Astrocyte of the spinal cord (primary cell): ENCODE results near the gene SH3BGRL.

Experiments used
- DNase-seq: peaks from one replicate; pipeline ENCODE4 v3.0.0; 2011; ENCODE audit warnings: low read depth, low spot score
- H3K4me3 ChIP-seq: 2 replicates; pipeline ENCODE4 v1.5.1; 2011; ENCODE audit warnings: low read depth, mild to moderate bottlenecking, low read length, moderate library complexity
- CTCF ChIP-seq: IDR thresholded peaks from 2 replicates; pipeline ENCODE4 v1.5.1; 2012; ENCODE audit warnings: low read depth, mild to moderate bottlenecking, low read length, inconsistent platforms
- in situ Hi-C: cut with HindIII; loops from 2 replicates; pipeline ENCODE4 v1.10.0; 2017; ENCODE audit warnings: low sequenced_read_pairs

The SH3BGRL gene

GRCh38 chrX:81202456-81202819 lies 536 bp downstream of the SH3BGRL start:
- peak; percentile 45 for DNase-seq
- no peak for TF ChIP-seq CTCF
- H3K4me3 ChIP-seq, result peak overlapping the region; percentile 53
- in situ Hi-C loops, result no loop called here

- peak overlapping the region; percentile 53 for H3K4me3 ChIP-seq
- no peak for DNase-seq
- TF ChIP-seq CTCF, result no peak
- in situ Hi-C loops, result no loop called here
These were observed 1.0 kb downstream of the SH3BGRL start for GRCh38 chrX:81202943-81203342.

GRCh38 chrX:81205551-81205950 lies 3.6 kb downstream of the SH3BGRL start:
- H3K4me3 ChIP-seq, result no peak overlapping the region
- in situ Hi-C loops, result no loop called here
- TF ChIP-seq CTCF, result no peak
- DNase-seq, result no peak

- no peak for DNase-seq
- in situ Hi-C loops, result no loop called here
- no peak overlapping the region for H3K4me3 ChIP-seq
- TF ChIP-seq CTCF, result no peak
These were observed 4.6 kb downstream of the SH3BGRL start for GRCh38 chrX:81206476-81206875.

DNA sequence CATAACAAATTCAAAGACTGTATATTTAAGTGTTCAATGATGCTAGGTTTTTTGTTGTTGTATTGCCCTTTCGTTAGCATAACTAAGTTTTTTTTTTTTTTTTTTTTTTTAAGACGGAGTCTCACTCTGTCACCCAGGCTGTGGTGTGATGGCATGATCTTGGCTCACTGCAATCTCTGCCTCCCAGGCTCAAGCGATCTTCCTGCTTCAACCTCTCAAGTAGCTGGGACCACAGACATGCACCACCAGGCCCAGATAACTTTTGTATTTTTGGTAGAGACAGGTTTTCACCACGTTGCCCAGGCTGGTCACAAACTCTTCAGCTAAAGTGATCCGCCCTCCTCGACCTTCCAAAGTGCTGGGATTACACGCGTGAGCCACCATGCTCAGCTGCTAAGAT lies 7.0 kb downstream of the SH3BGRL start:
- TF ChIP-seq CTCF, result no peak
- H3K4me3 ChIP-seq, result no peak overlapping the region
- no peak for DNase-seq
- in situ Hi-C loops, result no loop called here

DNA sequence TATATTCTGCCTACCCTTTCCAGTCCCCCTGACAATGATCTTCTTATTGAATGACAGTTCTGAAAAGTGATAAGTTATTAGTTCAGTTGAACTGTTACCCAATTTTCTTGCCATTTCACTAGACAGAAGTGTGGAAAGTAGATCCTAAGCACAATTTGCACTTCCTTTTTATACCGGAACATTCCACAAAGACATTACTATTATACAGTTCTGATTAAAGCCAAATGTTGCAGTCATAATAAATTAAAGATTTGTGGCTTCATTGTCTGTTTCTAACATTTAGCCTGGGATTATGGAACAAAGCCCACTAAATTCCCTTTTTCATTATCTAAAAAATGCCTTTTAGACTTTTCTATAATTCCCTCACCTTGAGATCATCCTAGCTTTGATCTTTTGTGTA lies 13.8 kb downstream of the SH3BGRL start:
- no peak for DNase-seq
- TF ChIP-seq CTCF, result no peak
- in situ Hi-C loops, result no loop called here
- H3K4me3 ChIP-seq, result no peak overlapping the region

DNA sequence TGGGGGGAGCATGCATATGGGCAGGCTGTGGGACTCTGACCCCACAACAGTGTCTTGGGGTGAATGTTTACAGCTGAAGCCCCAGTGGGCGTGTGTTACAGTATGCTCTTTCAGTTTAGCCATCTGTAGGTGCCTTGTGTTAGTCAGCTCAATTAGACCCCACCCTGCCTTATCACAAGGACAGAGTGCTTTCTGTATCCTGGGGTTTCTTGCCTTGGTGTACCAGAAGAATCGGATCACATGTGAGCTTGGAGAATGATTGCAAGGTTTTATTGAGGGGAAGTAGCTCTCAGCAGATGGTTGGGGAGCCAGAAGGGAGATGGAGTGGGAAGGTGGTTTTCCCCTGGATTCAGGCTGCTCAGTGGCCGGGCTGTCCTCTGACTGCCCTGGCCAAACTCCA lies 27.3 kb downstream of the SH3BGRL start:
- TF ChIP-seq CTCF, result no peak
- no peak overlapping the region for H3K4me3 ChIP-seq
- no peak for DNase-seq
- in situ Hi-C loops, result no loop called here
